Amniotic epithelial cell (primary cell): Measurements from ENCODE around the gene CATSPERD.
"Not testable (repeated sequence)": the region's sequence is repeated elsewhere in the genome, so short reads cannot be mapped to it uniquely, and the experiment has no call there.

Experiments
- DNase-seq: peaks from one replicate; pipeline ENCODE4 v3.0.0-alpha.2; 2010; ENCODE audit warnings: low read depth

Gene CATSPERD

GRCh38 chr19:5742051-5742450, 21.6 kb downstream of the CATSPERD start:
- DNase-seq = no peak

- DNase-seq = no peak
Observed at GRCh38 chr19:5743630-5744029, 23.2 kb downstream of the CATSPERD start.

- DNase-seq = not testable (repeated sequence)
Observed at GRCh38 chr19:5744999-5745398, 24.6 kb downstream of the CATSPERD start.

GRCh38 chr19:5748920-5749319, 28.5 kb downstream of the CATSPERD start:
- not testable (repeated sequence) for DNase-seq

- no peak for DNase-seq
Observed at GRCh38 chr19:5749505-5749904, 29.1 kb downstream of the CATSPERD start.

GRCh38 chr19:5751709-5752108, 31.3 kb downstream of the CATSPERD start:
- DNase-seq = no peak

GRCh38 chr19:5753743-5754142, 33.3 kb downstream of the CATSPERD start:
- DNase-seq = no peak

- no peak for DNase-seq
Observed at GRCh38 chr19:5762608-5763217, 42.3 kb downstream of the CATSPERD start.

GRCh38 chr19:5765220-5765619, 44.8 kb downstream of the CATSPERD start:
- DNase-seq = no peak

GRCh38 chr19:5767949-5768348, 47.5 kb downstream of the CATSPERD start:
- no peak for DNase-seq

- DNase-seq = no peak
Observed at GRCh38 chr19:5772416-5772815, 52.0 kb downstream of the CATSPERD start.

- DNase-seq = no peak
Observed at GRCh38 chr19:5773276-5773675, 52.8 kb downstream of the CATSPERD start.

- no peak for DNase-seq
Observed at GRCh38 chr19:5774921-5775320, 54.5 kb downstream of the CATSPERD start.

GRCh38 chr19:5775668-5776309, 55.4 kb downstream of the CATSPERD start:
- peak; percentile 42 for DNase-seq

GRCh38 chr19:5778402-5778801, 58.0 kb downstream of the CATSPERD start:
- DNase-seq = no peak

- not testable (repeated sequence) for DNase-seq
Observed at GRCh38 chr19:5780916-5781315, 60.5 kb downstream of the CATSPERD start.

- no peak for DNase-seq
Observed at GRCh38 chr19:5782322-5782721, 61.9 kb downstream of the CATSPERD start.

GRCh38 chr19:5782945-5783919, 62.8 kb downstream of the CATSPERD start:
- DNase-seq = no peak

GRCh38 chr19:5784581-5785147, 64.2 kb downstream of the CATSPERD start, which contains the start of gene PRR22:
Gene PRR22 (minus strand): TSS chr19:5784746. CDS start chr19:5784660, 86 bp downstream.
- DNase-seq = no peak

- no peak for DNase-seq
Observed at GRCh38 chr19:5785423-5785822, 65.0 kb downstream of the CATSPERD start.

GRCh38 chr19:5786593-5787408, 66.4 kb downstream of the CATSPERD start:
- no peak for DNase-seq
